Brain microvascular endothelial cell (primary cell): ENCODE data around the gene RBM46.

Source experiments
- DNase-seq: peaks from one replicate; pipeline ENCODE4 v3.0.0-alpha.2; 2020
- H3K27ac ChIP-seq: fragments of 250-450 bp; sonication (Bioruptor Pico); 2 replicates; pipeline ENCODE4 v1.5.1; 2020; ENCODE audit warnings: mild to moderate bottlenecking, moderate library complexity
- H3K27me3 ChIP-seq: fragments of 250-450 bp; sonication (Bioruptor Pico); replicated peaks from 2 replicates; pipeline ENCODE4 v1.5.1; 2020; ENCODE audit warnings: mild to moderate bottlenecking
- H3K36me3 ChIP-seq: fragments of 250-450 bp; sonication (Bioruptor Pico); replicated peaks from 2 replicates; pipeline ENCODE4 v1.5.1; 2020; ENCODE audit warnings: mild to moderate bottlenecking
- H3K4me3 ChIP-seq: 2 replicates; pipeline ENCODE4 v1.5.1; 2011; ENCODE audit warnings: low read depth, mild to moderate bottlenecking, control low read depth, low read length, moderate library complexity
- in situ Hi-C: cut with HindIII; loops from 2 replicates; pipeline ENCODE4 v1.10.0; 2017; ENCODE audit warnings: low sequenced_read_pairs, low pct_ligation_motif_present
- TF ChIP-seq, protein P1 (sequence below): IDR thresholded peaks from 2 replicates; pipeline ENCODE4 v1.5.1; 2011; ENCODE audit warnings: low read depth, mild to moderate bottlenecking, moderate library complexity, low read length, control low read depth, inconsistent platforms; ENCODE audit errors: missing control alignments

The RBM46 gene, protein sequence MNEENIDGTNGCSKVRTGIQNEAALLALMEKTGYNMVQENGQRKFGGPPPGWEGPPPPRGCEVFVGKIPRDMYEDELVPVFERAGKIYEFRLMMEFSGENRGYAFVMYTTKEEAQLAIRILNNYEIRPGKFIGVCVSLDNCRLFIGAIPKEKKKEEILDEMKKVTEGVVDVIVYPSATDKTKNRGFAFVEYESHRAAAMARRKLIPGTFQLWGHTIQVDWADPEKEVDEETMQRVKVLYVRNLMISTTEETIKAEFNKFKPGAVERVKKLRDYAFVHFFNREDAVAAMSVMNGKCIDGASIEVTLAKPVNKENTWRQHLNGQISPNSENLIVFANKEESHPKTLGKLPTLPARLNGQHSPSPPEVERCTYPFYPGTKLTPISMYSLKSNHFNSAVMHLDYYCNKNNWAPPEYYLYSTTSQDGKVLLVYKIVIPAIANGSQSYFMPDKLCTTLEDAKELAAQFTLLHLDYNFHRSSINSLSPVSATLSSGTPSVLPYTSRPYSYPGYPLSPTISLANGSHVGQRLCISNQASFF

DNA sequence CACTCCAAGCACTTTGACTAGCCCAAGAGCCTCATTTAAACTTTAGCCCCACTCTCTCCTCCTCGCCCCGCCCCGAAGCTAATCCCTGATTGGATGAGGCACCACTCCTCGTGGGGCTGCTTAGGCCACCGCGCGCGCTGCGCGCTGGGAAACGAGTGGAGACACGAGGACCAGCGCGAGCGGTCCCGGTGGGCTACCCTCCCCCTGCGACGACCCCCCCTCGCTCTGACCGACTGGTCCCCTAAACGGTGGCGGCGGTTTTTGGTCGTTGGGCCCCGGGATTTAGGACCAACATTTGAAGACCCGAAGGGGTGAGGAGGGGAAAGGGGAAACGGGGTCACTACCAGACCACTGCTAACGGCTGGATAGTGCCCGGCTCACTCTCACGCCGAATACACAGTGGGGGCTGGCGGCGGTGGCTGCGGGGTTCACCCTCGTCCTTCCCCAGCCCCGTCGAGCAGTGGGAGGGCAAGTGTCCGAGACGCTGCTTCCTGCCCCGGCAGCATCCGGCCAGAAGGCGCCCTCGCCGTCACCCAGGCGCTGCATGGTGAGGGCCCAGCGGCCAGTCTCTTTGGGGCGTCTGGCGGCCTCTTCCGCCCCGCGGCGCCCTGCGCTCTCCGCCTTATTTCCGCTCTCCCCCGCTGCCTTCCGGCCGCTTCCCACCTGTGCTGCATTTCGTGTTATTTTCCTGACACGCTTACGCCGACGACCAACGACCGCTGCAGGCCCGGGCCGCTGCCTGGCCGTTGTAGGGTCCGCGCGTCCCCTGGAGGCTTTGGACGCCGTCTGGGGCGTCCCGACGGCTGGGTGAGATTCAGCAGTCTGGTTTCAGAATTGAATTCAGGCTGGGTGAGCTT is at the start of gene RBM46:
RBM46 (plus strand) TSS at position 147 of the 857 bp plus-strand sequence. CDS start 15,481 bp downstream, outside the sequence.
- DNase-seq: no peak
- H3K36me3 ChIP-seq: no peaks in the 10 kb centered on the region
- H3K4me3 ChIP-seq: no peak within 1 kb of the TSS
- no peaks in the 10 kb centered on the region for H3K27me3 ChIP-seq
- no peak within 1 kb of the TSS for H3K27ac ChIP-seq
- TF ChIP-seq, protein P1, sequence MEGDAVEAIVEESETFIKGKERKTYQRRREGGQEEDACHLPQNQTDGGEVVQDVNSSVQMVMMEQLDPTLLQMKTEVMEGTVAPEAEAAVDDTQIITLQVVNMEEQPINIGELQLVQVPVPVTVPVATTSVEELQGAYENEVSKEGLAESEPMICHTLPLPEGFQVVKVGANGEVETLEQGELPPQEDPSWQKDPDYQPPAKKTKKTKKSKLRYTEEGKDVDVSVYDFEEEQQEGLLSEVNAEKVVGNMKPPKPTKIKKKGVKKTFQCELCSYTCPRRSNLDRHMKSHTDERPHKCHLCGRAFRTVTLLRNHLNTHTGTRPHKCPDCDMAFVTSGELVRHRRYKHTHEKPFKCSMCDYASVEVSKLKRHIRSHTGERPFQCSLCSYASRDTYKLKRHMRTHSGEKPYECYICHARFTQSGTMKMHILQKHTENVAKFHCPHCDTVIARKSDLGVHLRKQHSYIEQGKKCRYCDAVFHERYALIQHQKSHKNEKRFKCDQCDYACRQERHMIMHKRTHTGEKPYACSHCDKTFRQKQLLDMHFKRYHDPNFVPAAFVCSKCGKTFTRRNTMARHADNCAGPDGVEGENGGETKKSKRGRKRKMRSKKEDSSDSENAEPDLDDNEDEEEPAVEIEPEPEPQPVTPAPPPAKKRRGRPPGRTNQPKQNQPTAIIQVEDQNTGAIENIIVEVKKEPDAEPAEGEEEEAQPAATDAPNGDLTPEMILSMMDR: no peak
- in situ Hi-C loops: no loop called here

DNA sequence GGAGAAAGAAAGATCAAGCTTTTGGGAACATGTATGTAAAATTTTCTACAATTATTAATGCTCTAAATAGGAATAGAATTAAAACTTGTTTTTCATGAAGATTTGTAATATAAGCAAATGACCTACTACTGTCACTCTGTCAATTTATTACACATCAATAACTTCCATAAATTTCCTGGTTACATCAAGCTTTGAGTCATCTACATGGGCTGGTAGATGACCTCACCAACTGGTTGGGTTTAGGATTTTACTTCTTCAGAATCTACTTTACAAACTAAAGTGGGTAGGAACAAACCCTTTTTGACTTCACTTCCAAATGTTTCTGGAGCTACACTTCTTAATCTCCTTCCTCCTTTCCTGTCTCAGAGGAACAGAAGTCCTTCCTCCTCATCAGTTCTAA is 49.3 kb upstream of the RBM46 start:
- no peak for DNase-seq
- Histone ChIP-seq H3K4me3 (no peak overlapping the region), H3K27me3 (no peaks in the 10 kb centered on the region), H3K36me3 (no peaks in the 10 kb centered on the region), H3K27ac (no peak overlapping the region)
- in situ Hi-C loops: no loop called here
- TF ChIP-seq, protein P1: no peak

DNA sequence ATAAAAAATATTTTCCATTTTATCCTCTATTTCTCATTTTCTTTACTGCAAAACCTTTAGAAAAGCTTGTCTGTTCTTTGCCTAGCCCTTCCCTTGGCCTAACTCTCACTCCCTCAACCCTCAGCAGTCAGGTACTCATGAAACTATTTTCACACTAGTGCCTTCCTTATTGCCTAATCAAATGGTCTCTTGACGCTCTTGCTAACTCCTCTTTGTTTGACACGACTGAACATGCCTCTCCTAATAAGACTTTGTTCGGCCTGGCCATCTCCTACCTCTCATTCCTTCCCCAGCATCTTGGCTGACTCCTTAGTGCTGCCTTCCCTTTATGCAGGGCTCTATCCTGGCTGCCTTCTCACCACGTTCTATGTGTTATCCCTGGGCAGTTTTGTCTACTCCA is 48.4 kb upstream of the RBM46 start:
- Histone ChIP-seq H3K27ac (no peak overlapping the region), H3K4me3 (no peak overlapping the region), H3K36me3 (no peaks in the 10 kb centered on the region), H3K27me3 (no peaks in the 10 kb centered on the region)
- in situ Hi-C loops: no loop called here
- TF ChIP-seq, protein P1: no peak
- no peak for DNase-seq

DNA sequence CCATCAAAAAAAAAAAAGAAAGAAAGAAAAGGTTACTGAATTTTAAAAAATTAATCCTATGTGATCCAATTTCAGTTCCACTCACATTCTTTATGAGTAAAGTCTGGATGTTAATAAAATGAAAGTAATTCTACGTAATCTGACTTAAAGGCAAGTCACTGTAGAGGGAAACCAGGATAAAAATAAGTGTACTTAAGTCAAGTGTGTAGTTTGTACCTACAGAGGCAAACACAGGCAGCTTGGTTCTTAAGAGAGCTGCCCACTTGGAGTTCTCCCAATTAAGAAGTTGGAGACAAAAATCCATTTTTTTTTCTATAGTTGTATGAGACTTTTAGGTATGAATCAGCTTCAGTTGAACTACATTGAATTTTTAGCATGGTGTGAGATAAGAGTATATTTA is 44.3 kb upstream of the RBM46 start:
- Histone ChIP-seq H3K4me3 (no peak overlapping the region), H3K27ac (no peak overlapping the region), H3K36me3 (no peaks in the 10 kb centered on the region), H3K27me3 (peaks cover 17% of the 10 kb centered on the region)
- in situ Hi-C loops: no loop called here
- DNase-seq: no peak
- TF ChIP-seq, protein P1: no peak

DNA sequence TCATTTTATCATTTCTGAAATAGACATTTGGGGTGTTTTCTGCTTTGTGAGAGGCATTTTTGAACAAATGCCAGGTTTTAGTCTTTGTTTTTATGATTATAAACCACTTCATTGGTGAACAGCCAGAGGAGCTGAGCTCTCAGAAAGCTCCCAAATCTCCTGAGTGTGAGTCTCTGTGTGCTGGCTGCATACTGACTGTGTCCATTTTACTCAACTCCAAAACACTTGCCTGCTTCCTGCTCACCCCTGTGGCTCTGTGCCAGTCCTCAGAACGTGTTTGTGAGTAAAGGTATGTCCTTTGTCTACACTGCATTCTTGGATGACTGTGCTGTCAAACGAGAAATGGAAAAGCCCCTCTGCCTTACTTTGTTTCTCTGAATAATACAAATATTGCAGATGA is 42.6 kb upstream of the RBM46 start:
- in situ Hi-C loops: no loop called here
- DNase-seq: no peak

More for the DNA sequence above, 42.6 kb upstream of the RBM46 start:
- TF ChIP-seq, protein P1: no peak
- Histone ChIP-seq H3K27me3 (peaks cover 30% of the 10 kb centered on the region), H3K27ac (no peak overlapping the region), H3K36me3 (no peaks in the 10 kb centered on the region), H3K4me3 (no peak overlapping the region)
